HG02973 (cell line): ENCODE measurements around the gene PPP1R13B.

ENCODE experiments used
- ATAC-seq: cut with Tn5 transposase; IDR thresholded peaks from one replicate; pipeline ENCODE4 v1.9.1; 2021; ENCODE audit warnings: moderate library complexity; ENCODE audit not compliant: unreplicated experiment

PPP1R13B gene

GRCh38 chr14:103716091-103716801 lies 131.1 kb downstream of the PPP1R13B start:
- no peak for ATAC-seq

- ATAC-seq, result peak; percentile 91
Observed at GRCh38 chr14:103715052-103716000, 132.0 kb downstream of the PPP1R13B start, which contains the start of the genes XRCC3 and ZFYVE21. Gene XRCC3, minus strand, starts transcription at chr14:103715451. Its CDS starts 4,364 bp downstream, at chr14:103711087. Gene ZFYVE21, plus strand, starts transcription at chr14:103715810. Its CDS starts 32 bp downstream, at chr14:103715842.

- no peak for ATAC-seq
Observed at GRCh38 chr14:103714063-103714724, 133.2 kb downstream of the PPP1R13B start.

- no peak for ATAC-seq
Observed at GRCh38 chr14:103713304-103714062, 133.9 kb downstream of the PPP1R13B start.

GRCh38 chr14:103712633-103713247 lies 134.6 kb downstream of the PPP1R13B start:
- ATAC-seq, result no peak

GRCh38 chr14:103711516-103712431 lies 135.6 kb downstream of the PPP1R13B start:
- no peak for ATAC-seq

- ATAC-seq, result no peak
Observed at GRCh38 chr14:103710771-103711377, 136.5 kb downstream of the PPP1R13B start.

- no peak for ATAC-seq
Observed at GRCh38 chr14:103709814-103710213, 137.6 kb downstream of the PPP1R13B start.

- ATAC-seq, result no peak
Observed at GRCh38 chr14:103708750-103709187, 138.6 kb downstream of the PPP1R13B start.

GRCh38 chr14:103707329-103708263 lies 139.8 kb downstream of the PPP1R13B start:
- ATAC-seq, result no peak

GRCh38 chr14:103706551-103707328 lies 140.6 kb downstream of the PPP1R13B start:
- ATAC-seq, result no peak

- no peak for ATAC-seq
Observed at GRCh38 chr14:103705504-103706284, 141.7 kb downstream of the PPP1R13B start.

- ATAC-seq, result no peak
Observed at GRCh38 chr14:103705118-103705503, 142.3 kb downstream of the PPP1R13B start.

GRCh38 chr14:103704708-103705107 lies 142.7 kb downstream of the PPP1R13B start:
- ATAC-seq, result no peak

GRCh38 chr14:103703433-103704385 lies 143.7 kb downstream of the PPP1R13B start:
- ATAC-seq, result no peak
